Activated CD4-positive, CD25-positive, alpha-beta regulatory T cell treated with anti-CD3 and anti-CD28 coated beads, Interleukin-2, amount 50 U/mL, for 72 hours (primary cell): Measurements from ENCODE around the gene TMED10.

Source experiments
- DNase-seq: peaks from one replicate; pipeline ENCODE4 v3.0.0; 2021

Gene TMED10

DNA sequence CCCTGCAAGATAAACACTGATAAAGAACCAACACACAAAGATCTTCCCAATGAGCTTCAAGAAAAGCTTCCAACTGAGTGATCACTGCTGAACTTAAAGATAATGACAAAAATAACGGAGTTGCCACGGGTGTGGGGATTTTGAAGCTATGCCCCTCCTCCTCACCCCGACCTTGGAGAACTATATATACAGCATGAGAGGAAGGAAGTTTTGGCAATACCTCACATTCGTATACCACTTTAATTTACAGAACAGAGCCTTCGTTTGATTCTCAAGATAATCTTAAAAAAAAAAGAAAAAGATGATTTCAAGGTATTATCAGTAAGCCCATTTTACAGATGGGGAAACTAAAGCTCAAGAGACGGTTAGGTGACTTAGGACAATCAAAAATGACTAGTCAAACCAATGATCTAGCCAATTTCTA lies 50.3 kb downstream of the TMED10 start:
- DNase-seq = no peak

DNA sequence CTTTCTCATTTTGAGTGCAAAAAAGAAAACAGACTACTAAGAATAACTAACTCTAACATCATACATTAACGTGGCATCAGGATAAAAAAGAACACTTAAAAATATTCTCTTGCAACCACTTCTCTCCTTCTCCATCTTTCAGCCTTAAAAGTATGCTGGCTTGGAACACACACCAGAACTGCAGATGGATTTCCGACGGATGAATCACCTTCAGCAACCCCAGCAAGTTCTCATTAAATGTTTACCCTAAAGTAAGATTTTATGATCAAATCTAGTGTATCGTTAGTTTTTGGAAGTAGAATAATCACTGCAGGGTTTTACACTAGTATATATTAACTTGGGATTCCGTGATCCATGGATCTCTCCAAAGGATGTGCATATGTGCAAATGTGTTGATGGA lies 50.8 kb downstream of the TMED10 start:
- no peak for DNase-seq

DNA sequence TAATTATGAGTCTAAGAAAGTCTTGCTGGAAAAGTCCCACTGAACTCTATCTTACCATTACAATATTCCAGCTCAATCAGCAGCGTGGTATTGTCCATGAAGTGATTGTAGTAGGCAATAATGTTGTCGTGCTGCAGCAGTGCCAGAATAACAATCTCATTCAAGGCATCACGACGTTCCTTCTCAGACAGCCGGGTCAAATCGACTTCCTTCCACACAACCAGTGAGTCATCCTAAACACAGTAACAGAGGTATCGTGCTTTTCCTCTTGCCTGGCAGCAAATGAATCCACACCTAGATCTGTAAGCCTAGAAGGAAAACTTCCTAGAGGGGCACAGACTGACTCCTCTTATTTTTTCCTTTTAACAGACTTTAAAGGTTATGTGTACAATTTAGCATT lies 52.4 kb downstream of the TMED10 start:
- no peak for DNase-seq

DNA sequence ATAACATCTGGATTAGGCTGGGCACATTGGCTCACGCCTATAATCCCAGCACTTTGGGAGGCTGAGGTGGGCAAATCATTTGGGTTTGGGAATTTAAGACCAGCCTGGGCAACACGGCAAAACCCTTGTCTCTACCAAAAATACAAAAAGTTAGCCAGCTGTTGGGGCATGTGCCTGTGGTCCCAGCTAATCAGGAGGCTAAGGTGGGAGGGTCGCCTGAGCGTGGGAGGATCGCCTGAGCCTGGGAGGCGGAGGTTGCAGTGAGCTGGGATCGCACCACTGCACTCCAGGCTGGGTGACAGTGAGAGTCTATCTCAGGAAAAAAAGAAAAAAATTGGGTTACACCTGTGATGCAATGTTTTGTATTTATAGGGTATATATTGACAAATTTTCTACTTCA lies 54.9 kb downstream of the TMED10 start:
- DNase-seq = no peak

DNA sequence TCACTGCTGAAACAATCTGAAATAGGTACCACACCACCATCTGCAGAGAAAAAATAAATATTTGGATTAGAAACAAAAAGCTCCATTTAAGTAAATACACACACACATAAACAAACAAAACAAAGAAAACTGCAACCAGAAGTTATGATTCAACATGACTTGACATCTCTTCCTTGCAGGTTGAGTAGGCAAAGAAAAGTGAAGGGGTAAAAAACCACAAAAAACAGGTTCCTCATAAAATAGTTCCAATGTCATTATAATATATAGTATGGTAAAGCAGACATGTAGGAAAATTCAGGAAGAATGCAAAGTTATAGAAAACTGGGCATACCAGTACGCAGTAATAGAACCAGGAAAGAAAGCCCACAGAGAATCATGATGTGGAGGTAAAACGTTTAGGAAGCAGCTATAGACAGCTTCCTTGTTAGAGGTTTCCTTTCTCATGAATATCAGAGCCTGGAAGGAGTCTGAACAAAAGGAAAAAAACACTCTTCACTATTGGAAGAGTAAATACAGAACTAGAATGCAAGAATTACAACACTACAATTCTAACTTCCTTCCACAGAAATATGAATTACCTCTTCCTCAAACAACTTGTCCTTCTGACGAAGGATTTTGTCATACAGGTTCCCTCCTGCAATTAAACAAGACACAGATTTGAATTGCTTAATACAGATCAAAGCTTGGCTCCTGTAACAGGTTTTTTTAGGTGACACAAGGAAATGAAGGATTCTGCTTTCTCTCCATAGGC lies 55.7 kb downstream of the TMED10 start:
- no peak for DNase-seq

DNA sequence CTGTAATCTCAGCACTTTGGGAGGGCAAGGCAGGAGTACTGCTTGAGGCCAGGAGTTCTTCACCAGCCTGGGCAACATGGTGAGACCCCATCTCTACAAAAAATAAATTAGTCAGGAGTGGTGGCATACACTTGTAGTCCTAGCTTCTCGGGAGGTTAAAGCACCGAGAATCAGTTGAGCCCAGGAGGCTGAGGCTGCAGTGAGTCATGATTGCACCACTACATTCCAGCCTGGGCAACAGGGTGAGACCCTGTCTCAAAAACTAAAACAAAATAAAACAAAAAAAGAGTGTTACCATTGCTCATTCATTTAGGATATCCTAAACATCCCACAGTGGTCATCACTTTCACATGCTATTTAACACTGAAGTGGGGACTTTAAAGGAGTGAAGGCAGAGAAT lies 57.4 kb downstream of the TMED10 start:
- no peak for DNase-seq

DNA sequence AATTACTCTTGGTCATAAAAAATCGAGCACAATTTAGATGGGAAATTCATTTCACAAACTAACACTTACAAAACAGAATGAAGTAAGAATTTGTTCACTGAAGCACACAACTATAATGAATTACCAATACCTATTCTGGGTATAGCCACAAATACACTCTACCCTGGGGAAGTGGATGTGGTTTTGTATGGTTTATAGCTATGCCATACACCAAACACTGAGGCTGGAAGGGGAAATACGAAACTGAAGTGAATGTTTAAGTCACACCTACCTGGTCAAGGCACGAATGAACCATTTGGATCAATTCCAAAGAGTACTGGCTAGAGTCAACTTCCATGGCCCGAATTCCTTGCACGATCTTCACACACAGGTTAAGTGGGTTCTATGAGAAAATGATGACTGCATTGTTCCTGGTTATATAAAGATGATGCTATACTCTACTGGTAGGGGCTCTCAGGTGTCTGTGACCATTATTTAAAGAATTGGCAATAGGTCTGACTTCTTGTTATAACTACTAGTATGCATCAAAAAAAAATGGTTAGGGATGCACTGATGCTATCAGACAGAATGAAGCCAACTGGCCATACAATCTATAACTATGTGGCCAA lies 62.4 kb downstream of the TMED10 start:
- DNase-seq = no peak

DNA sequence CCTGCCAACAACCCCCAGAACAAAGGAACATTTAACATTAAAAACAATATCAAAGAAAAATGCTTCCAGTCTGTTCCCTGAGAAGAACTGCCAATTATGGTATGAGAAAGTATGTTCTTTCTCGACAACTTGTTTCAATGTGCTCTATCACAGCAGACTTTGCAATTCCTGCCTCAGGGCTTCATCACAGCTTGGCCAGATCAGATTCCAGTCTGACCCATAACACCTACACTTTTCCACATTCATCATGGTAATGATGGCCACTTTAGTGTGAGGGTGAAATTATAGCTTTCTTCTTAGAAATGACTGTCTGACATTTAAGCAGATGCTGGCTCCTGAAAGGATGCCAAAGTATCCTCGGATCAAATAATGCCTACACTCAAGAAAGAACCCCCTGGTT lies 66.5 kb downstream of the TMED10 start:
- no peak for DNase-seq

DNA sequence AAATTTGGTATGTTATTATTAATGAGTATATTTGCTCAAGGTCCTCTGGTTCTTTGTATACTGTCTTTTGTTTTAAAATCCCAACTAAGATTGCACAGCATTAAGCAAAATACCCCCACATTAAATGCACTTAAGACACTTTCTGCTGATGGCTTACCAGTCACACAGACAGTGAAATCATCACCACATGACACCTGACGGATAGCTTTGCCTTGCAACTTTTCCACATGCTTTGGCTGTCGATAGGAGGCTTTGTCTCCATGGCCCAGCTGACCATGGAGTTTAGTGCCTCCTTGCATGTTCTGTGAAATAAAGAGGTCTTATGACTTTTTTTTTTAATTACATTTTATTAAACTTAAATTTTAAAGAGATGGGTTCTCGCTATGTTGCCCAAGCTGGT lies 69.2 kb downstream of the TMED10 start:
- DNase-seq = no peak

DNA sequence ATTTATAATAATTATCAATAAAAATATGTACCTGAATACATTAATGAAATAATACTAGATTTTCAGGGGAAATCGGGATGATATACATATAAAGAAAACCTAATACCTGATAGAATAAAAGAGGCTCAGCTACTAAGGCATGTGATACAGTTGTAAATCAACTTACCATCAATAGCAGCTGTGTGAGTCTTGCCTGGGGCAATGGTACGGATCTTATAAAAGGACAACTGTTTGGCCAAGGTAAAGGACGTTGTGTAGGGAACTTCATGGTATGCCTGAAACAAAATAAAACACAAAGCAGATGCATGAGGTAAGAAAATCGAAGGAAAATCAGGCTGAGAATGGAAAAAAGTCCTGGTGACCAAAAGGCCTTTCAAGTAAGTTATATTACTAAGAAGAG lies 74.9 kb downstream of the TMED10 start:
- DNase-seq = no peak

DNA sequence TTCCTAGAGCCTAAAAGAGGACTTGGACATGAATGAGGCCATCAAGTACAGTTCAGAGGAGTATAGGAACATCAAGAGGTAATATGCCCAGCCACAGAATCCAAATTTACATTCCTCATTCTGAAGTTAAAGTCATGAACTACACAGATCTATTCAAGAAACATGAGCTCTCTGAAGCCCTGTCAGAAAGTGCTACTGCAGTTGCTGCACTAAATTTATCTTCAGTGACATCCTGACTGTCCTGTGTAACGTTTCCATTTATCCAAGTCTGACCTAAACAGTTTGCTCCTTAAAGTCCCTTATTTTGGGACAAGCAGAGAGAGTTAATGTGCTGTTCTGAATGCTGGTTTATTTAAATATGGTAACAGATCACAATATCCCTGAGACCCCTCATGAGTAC lies 77.7 kb downstream of the TMED10 start:
- no peak for DNase-seq

DNA sequence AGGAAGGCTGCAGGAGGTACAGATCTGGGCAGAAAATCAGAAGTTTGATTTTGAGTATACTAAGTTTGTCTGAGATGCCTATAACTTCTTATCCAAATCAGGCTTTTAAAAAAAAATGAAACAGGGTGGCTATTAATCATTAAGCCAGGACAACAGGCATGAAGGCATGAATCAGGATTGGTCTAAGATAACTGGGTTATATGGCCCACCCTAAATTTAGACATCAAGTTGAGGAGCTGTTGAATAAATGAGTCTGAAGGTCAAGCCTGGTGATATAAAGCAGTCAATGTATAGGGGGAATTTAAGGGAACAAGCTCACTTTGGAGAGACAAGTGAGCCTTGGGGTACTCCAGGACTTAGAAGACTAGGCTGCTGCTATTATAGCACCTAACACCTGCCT lies 78.2 kb downstream of the TMED10 start:
- no peak for DNase-seq

DNA sequence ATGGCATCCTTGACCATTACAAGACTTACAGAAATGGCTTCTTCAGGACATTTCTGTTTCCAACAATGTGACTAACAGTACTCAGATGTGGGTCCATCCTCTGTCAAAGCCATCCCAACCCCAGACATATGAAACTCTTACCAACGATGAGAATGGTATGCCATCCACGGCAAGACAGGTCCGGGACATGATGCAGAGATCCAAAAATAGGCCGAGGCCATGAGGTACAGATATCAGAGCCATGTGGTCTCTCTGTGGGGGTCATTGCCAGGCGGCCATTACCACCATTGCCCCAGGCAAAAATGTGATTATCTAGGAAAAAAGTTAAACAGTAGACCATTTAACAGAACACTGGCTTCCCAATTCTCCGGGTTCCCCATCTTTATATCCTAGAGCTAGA lies 79.5 kb downstream of the TMED10 start:
- DNase-seq = no peak

DNA sequence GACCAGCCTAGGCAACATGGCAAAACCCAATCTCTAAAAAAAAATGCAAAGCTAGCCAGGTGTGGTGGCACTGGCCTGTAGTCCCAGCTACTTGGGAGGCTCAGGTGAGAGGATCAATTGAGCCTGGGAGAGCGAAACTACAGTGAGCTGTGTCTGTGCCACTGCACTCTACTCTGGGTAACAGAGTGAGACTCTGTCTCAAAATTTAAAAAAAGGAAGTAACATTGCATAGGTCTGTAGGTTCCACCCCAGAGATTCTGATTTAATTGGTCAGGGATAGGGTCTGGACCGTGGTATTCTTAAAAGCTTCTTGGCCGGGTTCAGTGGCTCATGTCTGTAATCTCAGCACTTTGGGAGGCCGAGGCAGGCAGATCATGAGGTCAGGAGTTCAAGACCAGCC lies 80.7 kb downstream of the TMED10 start:
- no peak for DNase-seq

DNA sequence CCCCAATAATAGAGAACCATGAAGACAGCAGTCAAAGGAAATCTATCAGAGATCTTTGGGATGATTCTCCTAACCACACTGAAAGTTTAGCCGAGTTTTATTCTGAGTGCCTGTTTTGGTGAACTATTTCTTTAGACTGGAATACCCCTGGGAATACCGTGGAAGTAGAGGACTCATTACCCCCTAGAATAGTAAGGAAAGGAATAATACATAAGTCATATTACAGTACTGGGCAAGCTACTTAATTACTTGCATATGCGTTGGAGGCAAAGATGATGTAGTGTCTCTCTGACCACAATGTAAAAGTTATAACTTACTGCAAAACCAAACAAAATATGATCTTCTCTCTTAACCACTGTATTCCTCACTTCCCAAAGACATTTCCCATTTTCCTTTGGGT lies 81.5 kb downstream of the TMED10 start:
- no peak for DNase-seq

DNA sequence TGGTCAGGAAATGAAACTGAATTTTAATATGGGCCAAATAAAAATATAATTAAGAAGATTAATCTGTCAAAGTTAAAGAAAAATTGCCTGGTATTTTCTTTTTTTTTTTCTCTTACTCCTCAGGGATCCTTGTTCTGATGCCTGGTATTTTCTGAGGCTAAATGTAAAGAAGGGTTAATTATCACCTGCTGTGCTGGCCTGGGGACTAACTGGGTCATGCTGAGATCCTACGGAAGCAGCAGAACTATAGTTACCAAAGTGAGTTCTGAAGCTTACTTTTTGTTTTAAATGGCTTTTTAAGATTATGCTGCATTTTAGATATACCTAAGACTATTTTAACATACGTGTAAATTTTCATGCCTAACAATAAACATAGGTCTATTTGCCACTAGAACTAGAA lies 83.7 kb downstream of the TMED10 start:
- no peak for DNase-seq

DNA sequence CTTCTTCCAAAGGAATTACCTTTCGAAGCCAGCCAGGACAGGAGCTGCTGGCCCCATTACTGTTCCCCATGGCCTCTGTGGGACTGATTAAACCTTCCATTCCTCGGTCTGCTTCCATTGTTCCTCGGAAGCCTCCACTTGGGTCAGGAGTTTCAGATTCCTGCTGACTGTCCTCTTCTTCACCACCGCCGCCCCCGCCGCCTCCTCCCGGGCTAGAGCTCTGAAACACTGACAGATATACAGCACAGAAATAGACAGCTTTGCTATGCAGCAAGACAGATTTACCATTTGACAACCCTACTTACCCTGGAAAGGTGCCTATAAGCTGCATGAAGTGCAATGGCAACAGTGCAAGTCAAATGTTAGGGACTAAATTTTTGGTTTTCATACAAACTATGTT lies 85.2 kb downstream of the TMED10 start:
- DNase-seq = no peak

DNA sequence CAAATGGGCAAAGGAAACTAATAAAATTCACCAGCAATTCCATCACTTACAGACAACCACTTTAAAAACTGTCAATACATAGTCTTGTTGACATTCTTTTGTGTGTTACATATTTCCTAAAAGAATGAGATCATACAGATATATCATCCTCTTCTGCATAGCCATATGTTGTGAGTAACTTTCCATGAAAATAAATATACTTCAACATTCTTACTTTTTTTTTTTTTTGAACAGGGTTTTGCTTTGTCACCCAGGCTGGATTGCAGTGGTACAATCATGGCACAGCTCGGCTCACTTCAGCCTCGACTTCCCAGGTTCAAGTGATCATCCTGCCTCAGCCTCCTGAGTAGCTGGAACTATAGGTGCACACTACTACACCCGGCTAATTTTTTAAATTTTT lies 86.1 kb downstream of the TMED10 start:
- DNase-seq = no peak

DNA sequence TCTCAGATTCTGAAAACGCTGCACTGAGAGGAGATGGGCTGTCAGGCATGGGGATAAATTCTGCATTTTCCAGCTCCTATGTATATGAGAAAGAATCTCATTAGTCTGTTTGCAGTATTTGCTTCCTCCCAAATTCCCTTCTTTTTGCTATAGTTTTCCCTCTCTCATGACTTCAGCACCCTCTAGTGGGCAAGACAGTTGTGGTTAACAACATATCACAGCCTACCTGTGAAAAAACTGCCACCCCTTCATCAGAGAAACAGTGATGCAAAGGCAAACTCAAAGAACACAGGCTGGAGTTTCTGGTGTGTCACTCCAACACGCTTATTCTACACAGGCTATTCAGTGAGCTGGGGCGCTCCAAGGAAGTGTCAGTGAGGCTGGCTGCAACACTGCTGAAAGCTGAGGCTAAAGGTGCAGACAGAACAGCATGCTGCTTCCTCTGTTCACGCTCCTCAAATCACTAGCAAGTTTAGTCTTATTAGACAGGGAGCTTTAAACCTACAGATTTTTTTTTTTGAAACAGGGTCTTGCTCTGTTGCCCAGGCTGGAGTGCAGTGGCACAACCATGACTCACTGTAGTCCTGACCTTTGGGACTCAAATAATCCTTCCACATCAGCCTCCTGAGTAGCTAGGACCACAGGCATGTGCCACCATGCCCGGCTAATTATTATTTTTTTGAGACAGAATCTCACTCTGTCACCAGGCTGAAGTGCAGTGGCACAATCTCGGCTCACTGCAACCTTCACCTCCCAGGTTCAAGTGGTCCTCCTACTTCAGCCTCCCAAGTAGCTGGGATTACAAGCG lies 87.6 kb downstream of the TMED10 start:
- no peak for DNase-seq

DNA sequence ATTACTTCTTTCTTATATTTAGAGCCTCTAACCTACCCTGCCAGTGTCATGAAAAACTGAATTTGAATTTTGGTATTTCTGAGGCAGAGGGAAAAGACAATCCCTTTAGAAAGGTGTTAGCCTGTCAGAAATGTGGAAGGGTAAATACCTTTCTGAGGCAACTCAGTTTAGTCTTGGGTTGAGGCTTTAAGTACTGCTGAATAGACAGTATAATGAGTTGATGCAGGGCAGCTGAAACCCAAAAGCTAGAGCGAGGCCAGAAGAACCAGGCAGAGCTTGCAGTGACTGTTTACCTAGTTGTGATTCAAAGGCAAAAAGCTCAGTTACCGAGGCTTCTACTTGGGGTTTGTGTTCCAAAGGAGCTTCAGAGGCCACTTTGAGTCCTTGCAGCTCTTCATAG lies 88.3 kb downstream of the TMED10 start:
- DNase-seq = no peak

DNA sequence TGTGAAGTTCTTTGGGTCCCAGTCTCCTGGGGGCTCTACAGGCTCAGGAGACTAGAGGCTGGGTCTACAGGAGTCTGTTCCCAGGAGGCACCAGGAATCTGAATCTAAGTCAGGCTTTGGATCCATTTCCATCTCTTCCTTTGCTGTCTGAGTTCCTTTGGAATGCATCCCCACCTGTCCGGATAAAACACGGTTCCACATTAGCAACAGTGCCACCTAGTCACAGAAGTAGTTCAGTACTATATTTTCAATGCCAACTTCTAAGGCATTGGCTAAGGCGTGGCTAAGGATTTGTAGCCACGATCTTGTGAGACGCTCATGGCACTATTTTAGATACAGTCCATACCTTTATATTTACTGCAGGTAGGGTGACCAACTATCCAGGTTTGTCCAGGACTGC lies 91.9 kb downstream of the TMED10 start:
- no peak for DNase-seq

DNA sequence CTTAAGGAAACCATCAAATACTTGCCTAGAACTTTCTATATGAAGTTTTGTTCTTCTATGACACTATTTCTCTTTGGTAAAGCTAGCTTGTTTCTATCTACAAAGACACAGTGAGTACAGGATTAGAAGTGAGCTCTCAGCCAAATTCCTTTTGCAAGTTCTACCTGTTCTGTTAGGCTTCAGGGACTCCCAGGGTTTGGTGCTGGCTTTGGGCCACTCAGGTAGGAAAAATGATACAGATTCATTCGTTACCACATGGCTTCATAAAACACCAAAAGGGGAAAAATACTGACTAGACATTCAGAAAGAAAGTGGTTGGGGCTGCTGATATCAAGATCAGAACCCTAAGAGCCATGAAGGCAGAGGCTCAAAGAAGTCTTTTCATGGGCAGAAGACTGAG lies 93.1 kb downstream of the TMED10 start:
- no peak for DNase-seq

DNA sequence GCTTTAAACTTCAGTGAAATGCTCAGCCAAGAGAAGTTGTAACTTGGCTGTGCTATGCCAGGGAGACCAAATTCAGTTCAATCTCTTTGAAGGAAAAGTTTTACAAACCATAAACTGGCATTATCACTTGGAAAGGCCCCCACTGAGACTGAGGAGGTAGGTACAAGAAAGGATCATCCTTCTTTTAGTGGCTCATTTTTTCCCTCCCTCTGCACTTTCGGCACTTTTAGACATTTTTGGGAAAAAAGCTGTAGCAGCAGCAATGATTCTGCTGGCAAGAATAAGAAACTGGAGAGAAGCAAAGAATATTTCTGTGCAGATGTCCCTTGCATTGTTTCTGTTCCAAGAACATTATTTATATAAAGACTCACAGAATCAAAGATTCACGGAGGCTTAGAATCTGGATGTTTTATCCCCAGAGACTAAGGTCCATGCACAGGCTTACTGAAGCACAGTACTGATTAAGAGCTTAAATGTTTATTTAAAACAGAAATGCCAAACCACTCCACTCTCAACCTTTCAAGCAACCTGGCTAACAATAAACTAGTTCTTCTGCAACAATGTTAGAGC lies 94.7 kb downstream of the TMED10 start:
- DNase-seq = no peak
